NOMO-1 (cell line): ENCODE data around the gene P4HTM.

ENCODE experiments used
- DNase-seq, 2 experiments: peaks; one replicate each; lab custom pipeline; 2025; ENCODE audit not compliant: unreplicated experiment in 2 of 2; lab: John Stamatoyannopoulos, UW

The P4HTM gene

DNA sequence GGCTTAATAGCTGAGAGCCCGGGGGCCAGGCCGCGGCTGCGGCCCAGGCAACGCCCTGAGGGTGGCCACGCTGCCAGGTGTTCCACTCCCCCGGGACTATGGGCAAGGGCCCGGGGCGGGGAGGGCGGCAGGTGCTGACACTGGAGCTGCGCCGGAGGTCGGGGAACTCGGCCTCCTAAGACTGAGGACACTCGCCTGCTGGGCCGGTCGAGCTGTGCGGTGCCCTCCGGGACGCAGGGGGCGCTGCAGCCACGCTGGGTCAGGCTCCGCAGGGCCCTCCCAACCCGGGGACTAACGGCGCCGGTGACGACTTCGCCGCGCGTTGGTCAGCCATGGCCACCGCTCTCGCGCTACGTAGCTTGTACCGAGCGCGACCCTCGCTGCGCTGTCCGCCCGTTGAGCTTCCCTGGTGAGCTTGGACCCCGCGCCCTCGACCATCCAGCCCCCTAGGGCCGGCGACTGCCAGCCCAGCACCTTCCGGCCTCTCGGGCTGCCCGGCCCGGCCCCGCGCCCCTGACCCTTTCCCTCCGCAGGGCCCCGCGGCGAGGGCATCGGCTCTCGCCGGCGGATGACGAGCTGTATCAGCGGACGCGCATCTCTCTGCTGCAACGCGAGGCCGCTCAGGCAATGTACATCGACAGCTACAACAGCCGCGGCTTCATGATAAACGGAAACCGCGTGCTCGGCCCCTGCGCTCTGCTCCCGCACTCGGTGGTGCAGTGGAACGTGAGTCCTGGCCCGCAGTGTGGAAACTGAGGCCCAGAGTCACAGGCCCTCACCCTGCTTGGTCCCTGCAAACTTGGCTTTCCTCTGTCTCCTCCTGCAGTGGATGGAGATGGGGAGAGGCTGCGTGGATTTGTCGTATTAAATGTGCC, 32.0 kb downstream of the P4HTM start, which contains the start of gene NDUFAF3:
Gene NDUFAF3 (plus strand): TSS at position 309 of the 875 bp plus-strand sequence. CDS start 24 bp downstream, at position 333.
- DNase-seq = peak; percentile 85 to 87

DNA sequence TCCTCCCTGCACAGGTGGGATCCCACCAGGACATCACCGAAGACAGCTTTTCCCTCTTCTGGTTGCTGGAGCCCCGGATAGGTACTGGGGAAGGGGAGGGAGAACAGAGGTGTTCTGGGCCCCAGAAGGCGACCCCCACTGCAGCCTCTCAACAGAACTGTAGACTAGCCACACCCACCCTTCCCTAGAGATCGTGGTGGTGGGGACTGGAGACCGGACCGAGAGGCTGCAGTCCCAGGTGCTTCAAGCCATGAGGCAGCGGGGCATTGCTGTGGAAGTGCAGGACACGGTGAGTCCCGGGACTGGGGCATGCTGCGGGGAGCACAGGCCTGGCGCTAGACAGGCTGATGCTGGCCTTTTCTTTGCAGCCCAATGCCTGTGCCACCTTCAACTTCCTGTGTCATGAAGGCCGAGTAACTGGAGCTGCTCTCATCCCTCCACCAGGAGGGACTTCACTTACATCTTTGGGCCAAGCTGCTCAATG, 32.7 kb downstream of the P4HTM start:
- peak in 1 of 2 experiments; percentile 24 for DNase-seq

DNA sequence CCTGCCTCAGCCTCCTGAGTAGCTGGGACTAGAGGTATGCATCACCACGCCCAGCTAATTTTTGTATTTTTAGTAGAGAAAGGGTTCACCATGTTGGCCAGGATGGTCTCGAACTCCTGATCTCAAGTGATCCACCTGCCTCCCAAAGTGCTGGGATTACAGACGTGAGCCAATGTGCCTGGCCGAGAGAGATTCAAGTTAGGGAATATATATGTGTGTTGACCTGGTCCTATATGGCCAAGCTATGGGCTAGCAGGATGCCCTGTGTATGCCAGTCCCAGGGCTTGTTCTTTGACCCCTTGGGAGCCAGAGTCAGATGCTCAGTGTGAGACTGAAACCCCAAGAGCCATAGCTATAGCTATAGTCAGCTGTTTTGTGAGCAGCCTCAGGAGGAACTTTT, 33.7 kb downstream of the P4HTM start:
- no peak for DNase-seq

DNA sequence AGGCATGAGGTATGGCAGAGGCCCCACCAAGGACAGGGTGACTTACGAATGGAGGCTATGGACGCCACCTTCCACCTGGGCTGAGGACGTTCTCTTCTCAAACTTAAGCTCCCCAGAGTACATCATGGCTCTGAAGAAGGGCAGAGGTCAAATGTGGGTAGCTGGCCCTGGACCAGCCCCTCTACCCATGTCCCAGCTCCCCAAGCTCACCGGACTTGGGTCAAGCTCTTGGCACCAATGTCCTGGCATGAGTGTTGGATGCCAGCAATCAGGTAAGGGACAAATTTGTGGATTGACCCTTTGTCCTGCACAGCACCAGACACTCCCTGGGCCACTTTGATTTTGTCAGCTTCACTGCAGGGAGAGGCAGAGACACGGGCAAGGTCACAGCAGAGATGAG, 34.4 kb downstream of the P4HTM start:
- no peak for DNase-seq

DNA sequence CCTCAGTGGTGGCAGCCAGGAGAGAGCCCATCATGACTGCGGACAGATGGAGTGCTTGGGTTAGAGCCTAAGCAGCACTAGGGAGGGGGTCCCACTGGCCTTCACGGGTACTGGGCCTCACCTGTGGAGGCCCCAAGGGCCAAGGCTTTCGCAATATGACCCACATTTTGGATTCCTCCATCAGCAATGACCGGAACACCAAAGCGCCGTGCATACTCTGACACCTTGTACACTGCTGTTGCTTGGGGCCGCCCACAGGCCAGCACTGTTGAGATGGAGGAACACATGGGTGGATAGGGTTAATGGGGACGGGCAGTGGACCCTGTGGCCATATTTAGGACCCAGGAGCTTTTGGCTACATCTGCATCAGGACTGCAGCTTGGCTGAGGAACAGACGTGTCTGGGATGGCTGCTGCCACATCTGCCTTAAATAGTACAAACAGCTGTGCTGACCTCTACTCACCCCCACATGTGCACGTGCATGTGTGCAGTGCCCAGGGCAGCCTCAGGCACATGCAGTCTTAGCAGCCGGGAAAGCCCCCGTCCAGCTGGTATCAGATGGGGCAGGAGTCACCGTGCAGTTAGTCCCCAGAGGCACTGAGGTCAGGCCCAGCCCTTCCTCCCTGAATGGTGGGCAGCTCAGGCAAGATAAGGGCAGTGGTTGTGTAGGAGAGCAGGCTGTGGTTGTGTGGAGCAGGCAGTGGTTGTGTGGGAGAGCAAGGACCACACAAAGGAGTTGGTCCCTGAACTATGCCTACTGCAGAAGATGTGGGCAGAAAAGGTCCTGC, 35.2 kb downstream of the P4HTM start:
- DNase-seq = no peak

DNA sequence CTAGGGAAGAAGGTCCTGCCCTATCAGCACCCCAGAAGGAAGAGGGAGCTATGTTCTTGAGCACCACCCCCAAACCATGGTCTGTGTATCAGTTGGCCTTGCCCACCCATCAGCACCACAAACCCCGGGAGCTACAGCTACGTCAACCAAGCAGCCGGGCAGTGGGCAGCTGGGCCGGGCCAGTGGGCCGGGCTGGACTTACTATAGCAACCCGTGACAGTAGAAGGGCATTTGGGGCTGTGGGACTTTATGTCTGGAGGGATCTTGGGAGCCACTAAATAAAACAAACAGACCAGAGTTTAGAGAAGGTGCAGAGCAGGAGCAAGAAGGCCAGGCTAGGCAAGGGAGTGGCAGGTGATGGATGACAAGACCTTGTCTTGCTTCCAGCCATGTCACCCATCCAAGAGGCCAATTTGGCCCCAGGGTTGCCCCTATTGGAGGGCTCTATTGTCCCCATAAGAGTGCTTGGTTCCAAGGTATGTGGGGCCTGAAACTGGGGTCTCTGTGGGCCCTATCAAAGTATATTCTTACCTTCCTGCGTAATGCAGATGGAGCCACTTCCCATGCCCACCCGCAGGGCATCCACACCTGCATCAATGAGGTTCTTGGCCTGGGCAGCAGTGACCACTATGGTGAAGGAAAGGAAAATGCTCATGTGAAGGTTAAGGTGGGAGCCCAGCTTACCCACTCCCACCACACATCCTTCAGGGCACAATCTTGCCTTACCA, 35.9 kb downstream of the P4HTM start:
- DNase-seq = no peak

DNA sequence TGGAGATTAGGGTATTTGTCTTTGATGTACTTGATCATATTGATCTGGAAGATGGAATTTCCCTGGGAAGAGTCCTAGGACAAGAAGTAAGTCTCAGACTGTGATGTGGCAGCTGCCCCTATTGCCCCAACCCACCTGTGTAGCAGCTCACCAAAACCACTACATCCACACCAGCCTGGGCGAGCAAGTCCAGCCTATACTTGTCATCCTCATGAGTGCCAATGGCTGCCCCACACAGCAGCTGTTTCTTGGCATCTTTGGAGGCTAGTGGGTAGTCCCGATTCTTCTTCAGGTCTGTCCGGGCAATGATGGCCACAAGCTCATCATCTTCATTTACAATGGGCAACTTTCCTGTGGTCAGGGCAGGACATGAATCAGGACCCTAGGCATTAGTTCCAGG, 36.5 kb downstream of the P4HTM start:
- no peak for DNase-seq

DNA sequence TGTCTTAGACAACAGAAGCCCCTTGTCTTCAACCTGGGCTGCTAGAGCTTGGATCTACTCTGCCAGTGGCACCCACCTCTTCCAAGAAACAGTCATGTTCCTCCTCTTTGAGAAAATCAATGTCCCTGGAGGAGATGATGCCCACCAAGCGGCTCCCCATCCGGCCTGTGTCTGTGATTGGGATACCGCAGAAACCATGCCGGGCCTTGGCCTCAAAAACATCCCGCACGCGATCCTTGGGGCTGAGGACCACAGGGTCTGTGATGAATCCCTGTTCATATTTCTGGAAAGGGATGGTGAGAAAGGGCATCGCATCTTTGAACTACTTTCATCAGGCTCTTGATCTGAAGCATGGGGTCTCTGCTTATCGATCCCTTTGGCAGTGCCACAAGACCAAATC, 37.6 kb downstream of the P4HTM start:
- no peak for DNase-seq

DNA sequence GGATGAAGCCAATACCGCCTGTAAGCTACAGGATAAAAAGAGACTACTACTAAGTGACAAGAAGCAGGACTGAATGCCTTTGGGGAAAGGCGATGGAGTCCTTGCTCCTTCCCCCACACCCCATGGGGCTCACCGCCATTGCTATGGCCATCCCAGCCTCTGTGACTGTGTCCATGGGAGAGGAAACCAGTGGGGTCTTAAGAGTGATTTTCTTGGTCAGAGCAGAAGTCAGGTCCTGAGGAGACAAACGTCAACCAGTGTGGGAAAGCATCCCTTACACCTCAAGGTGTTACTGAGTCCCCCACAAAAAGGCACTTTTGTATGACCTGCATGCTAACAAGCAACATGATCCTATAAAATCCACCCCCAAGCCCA, 38.2 kb downstream of the P4HTM start:
- DNase-seq = no peak

DNA sequence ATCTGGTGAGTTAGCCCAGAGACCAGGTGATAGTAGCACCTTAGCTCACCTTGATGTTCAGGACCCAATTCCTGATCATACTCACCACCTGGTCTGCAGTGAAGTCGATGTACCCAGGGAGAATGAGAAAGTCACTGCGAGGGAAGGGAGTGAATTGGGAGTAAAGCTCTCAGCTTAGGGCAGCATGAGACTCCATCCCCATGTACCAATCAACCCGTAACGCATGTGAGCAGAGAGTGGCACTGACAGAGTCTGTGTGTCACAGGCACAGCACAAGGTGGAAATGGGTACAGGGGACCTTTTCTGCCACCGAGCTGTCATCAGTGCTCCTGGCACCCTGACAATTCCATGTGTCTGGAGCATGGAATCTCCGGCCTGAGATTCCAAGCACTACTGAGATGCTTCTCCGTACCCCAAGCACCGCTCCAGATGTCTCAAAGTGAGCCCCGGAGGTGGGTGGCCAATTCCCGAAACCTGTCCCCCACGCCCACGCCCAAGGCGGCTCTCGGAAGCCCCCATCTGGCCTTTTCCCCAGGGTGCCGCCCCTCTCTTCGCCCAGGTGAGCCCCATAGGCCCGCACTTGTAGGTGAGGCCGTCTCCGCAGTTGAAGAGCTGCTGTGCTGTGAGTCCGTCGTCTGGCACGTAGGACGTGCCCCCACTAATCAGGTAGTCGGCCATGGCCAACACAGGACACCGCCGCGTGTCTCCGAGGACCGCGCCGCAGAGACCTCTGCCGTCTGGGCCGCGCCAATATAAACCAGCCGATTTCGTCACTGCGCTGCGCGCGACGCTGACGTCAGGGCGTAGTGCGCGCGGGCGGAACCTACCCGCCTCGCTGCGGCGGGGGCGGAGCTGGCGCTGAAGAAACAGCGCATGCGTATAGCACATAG, 38.9 kb downstream of the P4HTM start, which contains the start of gene IMPDH2:
Gene IMPDH2 (minus strand): TSS at position 726 of the 890 bp plus-strand sequence. CDS start 48 bp downstream, at position 678.
- peak; percentile 90 to 97 for DNase-seq

DNA sequence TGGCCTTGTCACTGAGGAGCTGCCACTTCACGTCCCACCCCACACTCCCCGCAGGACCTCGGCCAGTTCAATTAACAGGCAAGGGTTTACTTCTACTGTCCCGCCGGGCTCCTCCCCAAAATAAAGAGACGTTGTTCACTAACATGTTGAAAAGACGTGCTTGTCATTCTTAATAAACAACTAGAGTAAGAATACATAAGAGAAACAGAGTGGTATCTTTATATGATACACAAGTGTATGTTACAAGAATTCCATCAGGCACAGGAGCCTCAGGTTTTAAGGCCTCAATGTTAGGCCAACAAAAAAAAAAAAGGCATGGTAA, 39.5 kb downstream of the P4HTM start:
- DNase-seq = no peak

DNA sequence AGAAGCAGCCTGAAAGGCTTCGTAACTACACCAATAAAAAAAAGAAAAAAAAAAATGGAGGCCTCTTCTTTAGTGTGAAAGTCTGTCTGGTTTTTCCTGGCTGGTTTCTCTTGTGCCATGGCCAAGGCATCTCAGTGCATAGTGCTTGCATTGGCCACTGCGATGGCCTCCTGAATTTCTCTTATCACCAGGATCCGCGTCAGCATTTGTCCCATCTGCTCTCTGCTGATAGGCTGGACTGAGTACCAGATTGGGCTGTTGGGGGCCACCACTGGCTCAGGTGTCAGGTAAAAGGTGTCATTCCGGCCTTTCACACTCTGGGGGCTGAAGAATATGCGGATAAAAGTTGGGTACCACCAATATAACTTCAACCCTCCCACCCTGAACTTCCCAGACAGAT, 40.3 kb downstream of the P4HTM start:
- no peak for DNase-seq

DNA sequence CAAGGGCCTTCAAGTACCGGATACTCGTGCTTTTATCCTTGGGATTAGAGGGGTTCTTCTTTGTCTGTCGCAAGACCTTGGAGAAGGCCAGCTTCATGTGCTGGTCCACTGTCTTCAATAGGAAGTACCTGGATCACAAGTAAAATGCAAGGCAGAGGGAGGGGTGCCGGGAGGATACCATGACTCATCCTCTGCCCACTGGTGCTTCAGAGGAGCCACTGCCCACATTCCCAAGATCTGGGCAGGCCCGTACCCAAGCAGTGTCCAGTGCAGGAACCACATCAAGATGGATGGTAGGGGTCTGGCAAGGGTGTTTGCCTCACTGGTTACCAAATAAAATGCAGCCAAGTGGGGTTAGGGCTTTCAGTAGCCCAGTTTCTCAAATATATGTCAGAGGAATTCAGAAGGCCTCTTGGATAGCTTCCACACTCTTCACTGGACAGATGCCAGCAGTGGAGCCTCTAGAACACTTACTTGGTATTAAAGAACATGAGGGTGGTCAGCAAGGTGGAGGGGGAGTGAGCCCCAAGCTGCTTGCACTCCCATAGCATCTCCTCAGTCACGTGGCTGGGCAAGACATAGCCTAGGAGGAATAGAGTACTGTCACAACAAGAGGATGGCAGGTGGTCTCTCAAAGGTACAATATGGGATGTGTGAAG, 42.7 kb downstream of the P4HTM start:
- no peak for DNase-seq

DNA sequence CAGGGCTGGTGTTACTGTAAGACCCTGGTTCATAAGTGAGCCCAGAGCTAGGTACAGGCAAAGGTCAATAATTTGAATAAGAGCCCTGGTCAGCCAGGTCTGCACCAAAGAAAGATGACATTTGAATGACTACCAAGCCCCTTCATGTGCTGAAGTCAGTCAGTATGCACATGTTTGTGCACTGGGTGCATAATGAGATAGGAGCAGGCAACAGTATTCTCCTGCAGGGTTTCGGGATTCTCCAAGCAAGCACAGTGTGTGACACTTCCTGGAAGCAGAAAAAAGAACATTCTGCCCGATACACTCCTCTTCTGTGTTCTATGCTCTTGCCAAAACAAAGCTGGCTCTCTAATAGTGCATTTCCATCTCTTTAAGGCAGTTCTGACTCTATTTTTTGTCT, 44.6 kb downstream of the P4HTM start:
- DNase-seq = no peak

DNA sequence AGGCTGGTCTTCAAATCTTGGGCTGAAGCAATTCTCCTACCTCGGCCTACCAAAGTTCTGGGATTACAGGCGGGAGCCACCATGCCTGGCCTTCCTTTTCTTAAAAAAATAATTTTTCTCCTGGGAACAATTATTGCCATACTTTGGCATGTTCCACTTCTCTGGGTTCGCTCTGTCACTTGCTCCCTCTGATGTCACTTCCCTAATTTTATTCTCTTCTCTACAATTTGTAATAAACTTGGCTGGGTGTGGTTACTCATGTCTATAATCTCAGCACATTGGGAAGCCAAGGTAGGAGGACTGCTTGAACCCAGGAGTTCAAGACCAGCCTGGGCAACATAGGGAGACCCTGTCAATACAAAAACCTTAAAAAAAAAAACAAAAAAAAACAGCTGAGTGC, 45.2 kb downstream of the P4HTM start:
- peak in 1 of 2 experiments; percentile 32 for DNase-seq

DNA sequence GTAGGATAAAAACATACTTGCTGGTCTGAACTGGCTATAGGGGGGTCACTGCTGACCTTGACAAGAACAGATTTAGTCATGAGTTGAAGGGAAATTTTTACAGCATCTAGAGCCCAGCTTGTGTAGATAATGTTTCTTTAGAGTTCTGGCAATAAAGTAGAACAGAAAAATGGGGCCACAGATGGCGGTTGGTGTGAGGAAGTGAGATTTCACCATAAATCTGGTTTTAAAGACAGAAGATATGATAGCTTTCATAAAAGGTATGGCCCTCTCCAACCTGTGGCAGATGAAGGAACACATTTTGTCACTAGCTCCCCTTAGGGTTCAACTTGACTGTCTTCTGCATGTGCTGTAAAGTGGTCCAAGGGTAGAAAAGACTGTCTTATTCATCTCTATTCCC, 63.5 kb downstream of the P4HTM start:
- DNase-seq = peak; percentile 54 to 69

DNA sequence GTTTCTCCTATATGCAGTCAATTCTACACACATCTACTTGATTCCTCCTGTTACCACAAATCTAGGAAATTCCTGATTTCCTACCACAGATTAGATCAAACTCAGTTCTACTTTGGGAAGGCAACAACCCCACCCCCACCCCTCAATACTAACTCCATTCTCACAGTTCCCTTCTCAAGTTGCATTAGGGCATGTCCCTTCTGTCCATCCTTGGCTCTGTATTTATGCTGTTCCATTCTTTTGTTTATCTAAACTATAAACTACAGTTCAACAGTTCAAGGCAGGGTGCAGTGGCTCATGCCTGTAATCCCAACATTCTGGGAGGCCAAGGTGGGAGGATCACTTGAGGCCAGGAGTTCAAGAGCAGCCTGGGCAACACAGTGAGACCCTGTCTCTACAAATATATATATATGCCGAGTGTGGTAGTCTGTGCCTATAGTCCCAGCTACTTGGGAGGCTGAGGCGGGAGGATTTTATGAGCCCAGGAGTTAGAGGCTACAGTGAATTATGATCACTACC, 64.4 kb downstream of the P4HTM start:
- no peak for DNase-seq
